ENCODE measurements around the gene ZNF184.

The ZNF184 gene

DNA sequence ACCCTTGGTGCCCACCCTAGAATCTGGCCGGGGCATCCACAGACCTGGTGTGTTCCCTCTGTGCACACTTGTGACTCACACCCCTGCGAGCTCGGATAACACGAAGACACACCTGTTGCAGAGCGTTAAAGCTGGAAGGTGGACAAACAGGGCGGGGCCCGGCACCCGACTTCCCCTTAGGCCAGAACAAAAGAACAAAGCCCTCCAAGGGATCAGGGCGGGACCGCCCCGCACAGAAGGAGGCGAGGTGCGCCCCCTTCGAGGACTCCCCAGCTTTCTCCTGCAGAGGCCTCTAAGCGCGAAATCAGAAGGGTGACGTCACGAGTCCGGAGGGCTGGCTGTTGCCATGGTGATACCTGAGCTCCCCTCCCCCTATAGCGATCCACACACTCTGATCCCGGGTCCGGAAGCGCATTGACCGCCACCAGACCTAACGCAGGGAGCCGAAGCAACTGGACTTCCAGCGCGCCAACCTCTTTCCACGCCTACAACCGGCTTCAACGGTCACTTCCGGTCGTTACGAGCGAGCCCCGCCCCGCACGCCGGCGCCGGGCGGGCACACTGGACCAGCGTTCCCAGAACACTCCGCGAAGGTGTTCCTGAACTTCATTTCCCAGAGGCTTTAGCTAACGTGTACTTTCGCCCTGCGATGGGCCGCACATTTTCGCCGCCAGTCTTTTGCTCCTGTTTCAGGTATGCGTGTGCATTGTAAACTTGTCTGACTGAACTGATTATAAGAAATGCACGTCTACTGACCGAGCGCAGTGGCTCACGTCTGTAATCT, at the start of gene ZNF184:
Gene ZNF184, minus strand, starts transcription at position 489 of the 784 bp plus-strand sequence. CDS start 811 bp downstream, outside the sequence.
- peak; percentile 80 for DNase-seq

DNA sequence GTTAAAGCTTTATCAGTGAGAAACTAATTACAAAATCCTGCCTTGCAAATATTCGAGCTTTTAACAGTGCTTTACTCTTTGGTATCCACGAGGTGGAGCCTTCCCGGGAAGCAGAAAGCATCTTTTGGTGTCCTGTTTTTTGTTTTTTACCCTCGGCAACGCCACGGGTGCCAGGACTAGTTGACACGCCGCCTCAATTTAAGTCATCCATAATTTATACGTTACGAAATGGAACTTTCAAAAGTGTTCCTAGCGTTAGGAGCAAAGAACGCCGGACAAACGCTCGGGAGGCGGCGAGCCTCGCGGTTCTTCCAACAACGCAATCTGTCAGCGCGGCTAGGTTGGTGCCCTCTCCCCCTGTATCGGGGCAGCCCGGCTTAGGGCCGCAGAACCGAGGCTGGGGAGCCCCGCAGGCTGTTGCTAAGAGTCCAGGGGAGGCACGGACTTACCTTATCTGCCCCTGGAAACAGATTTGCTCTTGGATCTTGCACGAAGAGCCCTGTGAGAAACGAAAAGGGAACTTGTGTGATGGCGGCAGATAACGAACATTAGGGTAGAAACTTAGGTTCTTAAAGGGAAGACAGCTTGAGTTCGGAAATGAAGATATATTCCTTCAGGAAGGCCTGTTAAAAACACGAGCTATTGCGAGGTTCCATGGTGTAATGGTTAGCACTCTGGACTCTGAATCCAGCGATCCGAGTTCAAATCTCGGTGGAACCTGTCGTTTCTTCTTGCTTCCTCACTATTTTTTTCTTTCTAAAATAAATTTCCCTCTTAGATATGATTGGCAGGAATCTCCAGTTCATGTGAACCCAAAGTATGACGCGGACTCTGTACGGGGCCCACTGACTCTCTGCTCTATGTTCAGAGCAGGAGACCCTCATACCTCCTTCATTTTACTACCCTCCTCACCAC, 46.2 kb upstream of the ZNF184 start:
- peak; percentile 55 for DNase-seq

DNA sequence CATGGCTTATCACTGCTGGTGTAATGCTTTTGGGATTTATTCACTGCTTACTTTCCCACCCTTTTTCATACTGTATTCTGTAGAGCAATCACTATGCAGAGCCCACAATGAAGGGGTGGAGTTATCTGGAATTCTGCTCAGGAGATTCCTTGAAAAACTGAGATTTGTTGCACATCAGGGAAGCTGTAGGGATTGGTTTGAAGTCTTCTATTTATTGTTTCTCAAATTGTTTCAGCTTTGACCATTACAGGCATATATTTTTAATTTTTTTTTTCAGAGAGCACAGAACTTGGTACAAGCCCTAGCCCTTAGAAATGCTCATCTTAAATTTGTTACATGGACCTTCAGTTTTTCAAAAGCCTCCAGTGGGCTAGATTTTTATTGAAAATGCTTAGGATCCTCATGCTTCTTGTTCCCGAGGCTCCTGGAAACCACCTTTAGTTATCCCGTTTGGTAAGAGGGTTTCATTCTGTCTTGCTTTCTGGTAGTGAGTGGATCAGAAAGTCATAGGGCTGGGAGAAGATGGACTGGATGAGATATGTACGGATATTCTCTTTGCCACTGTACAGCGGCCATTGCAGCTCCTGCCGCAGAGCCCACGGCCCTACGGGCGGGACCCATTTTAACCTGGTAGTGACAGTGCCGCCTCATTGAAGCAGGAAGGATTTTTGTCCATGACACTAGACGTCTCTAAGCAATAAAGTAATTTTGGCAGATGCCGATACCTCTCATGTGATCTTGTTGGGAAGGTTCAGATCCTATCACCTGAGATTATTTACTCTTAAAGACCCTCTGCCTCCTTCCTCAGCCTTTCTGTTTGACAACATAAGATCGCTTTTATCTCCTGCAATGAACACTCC, 45.3 kb upstream of the ZNF184 start:
- DNase-seq, result no peak

DNA sequence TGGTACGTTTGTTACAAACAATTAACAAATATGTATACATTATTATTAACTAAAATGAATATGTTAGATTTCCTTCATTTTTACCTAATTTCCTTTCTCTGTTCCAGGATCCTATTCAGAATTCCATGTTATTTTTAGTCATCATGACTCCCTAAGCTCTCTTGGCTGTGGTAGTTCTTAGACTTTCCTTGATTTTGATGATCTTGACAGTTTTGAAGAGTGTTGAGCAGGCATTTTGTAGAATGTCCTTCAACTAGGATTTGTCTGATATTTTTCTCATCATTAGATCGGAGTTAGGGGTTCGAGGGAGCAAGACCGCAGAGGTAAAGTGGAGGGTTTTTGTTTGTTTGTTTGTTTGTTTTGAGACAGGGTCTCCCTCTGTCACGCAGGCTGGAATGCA, 44.3 kb upstream of the ZNF184 start:
- no peak for DNase-seq

DNA sequence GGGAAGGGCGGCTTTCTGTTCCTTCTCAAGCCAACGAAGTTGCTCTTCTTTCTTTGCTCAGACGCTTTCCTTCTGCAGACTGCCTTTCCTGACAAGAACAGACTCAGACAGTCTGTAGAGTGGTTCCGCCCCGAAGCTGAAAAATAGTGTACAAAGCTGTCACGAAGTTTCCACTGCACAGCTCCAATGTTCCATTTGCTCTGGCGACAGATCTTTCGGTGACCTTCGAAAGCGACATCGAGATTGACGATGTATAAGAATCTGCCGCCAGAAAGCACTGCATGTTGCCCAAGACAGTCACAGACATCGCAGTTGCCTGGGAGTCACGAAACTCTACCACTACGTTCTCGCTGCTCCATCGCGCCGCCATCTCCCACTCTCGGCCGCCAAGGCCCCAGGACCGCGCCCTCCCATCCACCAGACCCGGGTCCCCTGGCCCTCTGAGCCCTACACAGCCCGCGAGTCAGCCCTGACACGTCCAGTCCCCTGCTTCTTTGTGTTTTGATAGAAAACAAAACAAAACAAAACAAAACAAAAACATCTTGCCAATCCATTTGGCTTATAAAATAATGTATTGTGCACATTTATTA, 42.1 kb upstream of the ZNF184 start:
- no peak for DNase-seq

DNA sequence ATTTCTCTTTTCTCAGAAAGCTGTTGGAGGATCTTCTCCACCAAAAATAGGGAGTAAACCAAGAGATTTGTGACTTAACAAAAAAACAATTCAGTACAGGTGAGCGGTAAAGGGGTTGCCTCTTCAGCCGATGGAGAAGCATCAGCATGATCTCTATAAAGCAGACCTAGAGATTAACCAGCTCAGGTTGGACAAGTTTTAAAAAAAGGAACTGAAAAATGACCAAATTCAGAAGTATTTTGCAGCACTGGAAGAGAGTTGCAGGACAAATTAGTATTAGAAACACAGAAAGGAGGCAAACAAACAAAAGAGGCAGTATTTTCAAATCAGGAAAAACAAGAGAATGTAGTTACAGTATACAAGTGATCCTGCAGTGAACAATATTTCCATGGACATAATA, 39.6 kb upstream of the ZNF184 start:
- no peak for DNase-seq

DNA sequence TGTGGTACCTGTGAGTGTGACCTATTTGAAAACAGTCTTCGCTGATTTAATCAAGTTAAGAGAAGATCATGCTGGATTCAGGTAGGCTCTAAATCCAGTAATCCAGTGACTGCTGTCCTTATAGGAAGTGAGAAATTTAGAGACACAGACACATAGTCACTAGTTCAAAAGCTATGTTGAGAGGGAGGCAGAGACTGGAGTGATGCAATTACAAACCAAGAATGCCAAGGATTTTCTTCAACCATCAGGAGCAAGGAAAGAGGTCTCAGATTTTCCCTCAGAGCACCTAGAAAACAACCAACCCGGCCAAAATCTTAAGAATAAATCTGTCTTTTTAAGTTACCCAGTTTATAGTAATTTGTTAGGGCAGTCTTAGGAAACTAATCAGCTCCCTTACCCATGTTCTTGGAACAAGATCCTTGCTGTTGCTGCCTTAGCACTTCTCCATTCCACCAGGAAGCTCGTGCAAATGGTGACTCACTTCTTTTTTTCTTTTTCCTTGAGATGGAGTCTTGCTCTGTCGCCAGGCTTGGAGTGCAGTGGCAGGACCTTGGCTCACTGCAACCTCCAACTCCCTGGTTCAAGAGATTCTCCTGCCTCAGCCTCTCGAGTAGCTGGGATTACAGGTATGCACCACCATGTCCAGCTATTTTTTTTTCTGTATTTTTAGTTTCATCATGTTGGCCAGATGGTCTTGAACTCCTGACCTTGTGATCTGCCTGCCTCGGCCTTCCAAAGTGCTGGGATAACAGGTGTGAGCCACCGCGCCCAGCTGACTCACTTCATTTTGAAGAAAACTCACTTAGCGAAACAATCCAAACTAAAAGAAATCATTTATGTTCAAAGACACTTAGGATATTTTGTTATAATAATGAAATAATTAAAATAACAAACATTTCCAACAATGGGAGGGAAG, 34.4 kb upstream of the ZNF184 start:
- DNase-seq, result no peak

DNA sequence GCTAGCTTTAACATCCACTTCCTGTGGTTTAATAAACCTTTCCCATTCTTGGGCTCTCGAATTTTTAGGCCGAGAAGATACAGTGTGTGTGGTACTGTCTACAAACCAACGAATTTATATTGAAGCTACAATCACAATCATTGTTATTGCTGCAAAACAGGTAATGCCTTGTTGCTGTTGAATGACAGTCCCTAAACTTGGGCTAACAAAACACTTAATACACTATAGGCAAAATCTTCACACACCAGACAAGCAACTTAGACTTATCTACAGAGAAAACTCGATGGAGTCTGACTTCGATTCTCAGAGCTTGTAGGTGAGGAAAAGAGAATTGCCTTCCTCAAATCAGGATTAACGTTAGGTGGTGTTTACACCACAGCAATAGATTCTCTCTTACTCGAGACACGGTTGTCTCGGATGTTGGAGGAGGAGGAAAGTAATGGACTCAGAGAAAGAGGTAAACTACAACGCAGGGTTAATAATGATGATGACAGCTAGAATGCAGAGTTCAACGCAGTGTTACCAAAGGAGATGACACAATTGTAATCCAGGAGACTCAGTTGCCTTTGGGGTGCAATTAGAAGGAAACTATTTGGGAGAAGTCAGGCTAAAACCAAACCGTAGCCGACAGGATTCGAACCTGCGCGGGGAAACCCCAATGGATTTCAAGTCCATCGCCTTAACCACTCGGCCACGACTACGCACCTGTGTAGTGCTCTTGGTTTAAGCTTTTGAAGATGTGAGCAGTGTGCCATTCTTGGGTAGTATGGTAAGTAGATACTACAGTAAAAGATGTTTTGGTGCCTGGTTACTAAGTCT, 32.5 kb upstream of the ZNF184 start:
- peak; percentile 23 for DNase-seq

DNA sequence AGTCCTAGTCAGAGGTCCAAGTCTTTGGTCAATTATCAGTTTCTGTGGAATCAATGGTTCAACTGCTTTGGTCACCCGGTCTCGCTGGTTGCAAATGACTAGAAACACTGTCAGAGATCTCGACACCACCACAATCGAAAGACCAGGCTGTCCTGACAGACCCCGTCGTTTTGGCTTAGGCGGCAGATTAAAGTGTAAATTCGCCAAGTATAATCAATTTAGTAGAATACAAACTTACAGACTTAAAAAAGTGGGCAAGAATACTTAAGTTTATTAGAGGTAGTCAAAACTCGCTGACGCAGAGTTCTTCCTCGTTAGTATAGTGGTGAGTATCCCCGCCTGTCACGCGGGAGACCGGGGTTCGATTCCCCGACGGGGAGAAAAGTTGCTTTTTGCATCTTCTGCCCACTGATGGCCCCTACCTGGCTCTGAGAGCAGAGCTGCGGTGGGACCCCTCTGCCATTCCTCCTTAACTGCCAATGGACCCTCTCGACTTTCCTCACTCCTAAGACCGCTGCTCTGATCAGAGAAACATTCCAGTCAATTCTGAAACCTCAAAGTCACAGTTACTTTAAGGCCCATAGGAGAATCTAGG, 30.6 kb upstream of the ZNF184 start:
- DNase-seq, result peak; percentile 79

DNA sequence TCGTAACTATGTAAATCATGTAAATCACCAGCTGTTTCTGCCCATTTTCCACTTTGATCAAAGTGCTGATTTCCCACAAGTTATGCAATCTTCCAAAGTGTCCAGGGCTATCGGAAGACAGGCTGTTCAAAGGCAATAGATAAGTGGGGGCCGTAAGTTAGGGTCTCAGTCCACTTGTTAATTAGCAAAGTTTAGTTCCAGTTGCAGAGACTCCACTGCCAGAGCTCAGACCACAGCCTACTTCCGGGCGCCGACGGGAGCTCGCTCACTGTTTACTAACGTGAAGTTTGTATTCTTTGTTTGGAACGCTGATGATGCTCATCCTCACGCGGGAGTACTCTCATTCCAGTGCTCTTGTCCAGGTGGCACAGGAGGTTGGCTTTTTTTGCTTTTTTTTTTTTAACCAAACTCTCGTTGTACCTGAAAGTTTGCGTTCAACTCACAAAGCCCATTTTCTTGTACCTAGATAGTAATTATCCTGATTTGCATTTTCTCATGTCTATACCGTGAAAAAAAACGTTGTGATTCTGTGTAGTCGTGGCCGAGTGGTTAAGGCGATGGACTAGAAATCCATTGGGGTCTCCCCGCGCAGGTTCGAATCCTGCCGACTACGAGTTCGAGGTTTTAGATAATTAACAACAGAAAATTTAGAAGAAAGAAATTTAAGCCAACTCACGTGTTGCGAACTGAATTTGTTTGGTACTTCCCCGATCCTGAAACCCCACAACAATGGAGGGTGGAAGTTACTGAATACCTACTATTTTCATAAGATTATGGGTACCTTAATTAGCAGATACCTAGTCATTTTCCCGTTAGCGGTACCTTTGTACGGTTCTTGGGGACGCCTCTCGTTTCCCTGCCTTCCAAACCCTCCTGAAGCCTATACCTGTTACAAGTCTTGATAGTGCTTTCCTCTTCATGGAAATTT, 29.9 kb upstream of the ZNF184 start:
- peak; percentile 72 for DNase-seq

DNA sequence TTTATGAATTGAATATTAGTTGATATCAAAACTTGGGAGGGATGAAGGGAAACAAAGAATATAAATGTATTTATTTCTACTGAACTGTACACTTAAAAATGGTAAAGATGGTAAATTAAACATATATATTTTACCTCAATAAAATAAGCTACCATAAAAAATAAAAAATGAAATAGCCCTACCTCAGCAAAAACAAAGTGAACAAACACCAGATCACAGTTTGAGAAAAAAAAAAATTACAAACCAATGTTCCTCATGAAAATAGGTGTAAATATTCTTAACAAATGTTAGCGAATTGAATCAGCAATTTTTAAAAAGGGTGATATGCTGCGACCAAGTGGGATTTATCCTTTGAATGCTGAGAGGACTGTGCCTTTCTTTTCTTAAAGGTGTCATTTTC, 28.3 kb upstream of the ZNF184 start:
- DNase-seq, result no peak

DNA sequence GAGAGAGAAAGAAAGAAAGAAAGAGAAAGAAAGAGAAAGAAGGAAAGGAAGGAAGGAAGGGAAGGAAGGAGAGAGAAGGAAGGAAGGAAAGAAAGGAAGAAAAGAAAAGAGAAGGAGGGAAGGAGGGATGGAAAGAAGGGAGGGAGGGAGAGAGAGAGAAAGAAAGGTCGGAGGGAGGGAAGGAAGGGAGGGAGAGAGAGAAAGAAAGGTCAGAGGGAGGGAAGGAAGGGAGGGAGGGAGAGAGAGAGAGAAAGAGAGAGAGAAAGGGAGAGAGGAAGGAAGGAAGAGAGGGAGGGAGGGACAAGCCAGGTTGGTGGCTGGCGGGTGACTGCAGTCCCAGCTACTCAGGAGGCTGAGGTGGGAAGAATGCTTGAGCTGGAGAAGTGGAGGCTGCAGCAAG, 27.3 kb upstream of the ZNF184 start:
- DNase-seq, result no peak

DNA sequence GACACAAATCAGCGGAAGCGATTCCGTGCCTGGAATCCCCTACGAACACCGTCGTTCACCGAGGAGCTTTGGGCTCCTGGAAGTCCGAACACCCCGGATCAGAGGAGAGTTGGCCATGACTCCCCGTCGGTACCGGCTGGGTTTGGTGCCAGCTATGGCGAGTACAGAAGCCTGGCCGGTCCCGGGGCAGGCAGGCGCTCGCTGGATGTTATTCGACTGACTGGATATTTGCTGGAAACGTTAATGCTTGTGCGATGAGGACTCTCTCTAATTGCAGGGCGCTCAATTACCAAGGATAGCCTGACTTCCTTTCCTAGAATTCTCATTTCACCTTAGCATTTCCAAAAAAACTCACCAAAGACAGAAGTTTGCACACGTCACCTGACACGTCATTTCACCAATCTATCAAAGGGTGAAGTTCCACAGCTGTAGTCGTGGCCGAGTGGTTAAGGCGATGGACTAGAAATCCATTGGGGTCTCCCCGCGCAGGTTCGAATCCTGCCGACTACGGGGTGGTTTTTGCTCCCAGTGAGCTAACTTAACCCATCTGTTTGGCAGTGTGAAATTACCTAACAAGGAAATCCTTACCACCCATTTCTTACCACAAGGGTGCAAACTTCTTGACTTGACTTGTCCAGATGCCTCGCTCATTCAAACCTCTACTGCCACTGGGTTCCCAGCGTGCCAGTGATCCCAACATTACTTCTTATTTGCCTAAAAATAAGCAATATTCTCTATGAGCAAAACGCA, 22.7 kb upstream of the ZNF184 start:
- no peak for DNase-seq

DNA sequence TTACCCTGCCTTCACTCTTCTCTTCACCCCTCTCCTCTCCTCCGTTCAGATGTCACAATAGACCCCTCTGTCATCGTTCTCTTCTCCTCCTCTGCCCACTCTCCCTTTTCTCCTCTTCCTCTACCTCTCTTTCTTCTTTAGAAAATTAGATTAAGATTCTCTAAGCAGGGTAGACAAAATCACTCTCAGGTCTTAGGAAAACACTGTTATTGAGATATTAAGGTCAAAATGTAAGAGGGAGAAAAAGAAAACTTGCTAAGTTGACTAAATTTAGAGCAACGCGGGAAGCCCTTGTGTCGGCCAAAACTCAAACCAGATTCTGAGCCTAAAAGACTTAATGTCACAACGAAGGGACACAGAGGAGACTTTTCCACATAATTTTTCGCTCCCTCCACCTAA, 22.1 kb upstream of the ZNF184 start:
- DNase-seq, result no peak

DNA sequence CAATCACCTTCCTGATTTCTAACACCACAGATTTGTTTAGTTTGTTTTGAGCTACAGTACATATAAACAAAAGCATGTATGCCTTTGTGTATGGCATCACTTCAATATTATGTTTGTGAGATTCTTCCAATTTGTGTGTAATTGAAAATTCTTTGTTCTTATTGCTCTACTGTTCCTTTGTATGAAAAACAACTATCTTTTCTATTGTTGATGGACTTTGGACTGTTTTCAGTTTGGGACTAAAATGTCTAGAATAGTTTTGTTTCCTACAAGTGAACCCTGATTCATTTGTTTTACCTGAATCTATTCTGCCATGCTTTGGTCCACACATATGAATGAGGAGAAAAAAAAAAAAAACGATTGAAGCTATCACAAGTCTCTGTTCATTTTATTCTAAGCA, 21.2 kb upstream of the ZNF184 start:
- no peak for DNase-seq

DNA sequence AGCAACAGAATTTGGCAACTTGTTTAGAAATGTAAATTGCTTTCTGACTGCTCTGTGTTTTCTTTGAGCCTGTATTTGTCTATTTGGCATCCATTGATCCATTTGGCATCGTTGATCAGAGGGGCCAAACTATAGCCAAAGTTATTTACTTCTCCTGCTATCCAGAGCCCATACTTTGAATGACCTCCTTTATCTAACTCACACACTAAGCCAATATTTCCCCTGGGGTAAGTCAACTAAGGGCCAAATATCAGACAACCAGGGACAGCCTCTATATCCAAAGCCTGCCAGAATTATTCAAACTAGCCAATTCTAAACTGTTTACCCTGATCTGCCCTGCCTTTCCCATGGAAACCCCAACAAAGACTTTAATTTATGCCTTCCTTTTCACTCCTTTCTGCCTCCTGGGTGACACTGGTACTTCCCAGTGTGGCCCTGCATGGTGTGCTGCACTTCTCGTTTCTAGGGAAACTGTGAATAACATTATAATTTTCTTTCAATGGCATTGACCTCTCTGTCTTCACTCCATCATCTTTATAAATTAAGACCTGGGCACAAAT, 19.8 kb upstream of the ZNF184 start:
- DNase-seq, result no peak

DNA sequence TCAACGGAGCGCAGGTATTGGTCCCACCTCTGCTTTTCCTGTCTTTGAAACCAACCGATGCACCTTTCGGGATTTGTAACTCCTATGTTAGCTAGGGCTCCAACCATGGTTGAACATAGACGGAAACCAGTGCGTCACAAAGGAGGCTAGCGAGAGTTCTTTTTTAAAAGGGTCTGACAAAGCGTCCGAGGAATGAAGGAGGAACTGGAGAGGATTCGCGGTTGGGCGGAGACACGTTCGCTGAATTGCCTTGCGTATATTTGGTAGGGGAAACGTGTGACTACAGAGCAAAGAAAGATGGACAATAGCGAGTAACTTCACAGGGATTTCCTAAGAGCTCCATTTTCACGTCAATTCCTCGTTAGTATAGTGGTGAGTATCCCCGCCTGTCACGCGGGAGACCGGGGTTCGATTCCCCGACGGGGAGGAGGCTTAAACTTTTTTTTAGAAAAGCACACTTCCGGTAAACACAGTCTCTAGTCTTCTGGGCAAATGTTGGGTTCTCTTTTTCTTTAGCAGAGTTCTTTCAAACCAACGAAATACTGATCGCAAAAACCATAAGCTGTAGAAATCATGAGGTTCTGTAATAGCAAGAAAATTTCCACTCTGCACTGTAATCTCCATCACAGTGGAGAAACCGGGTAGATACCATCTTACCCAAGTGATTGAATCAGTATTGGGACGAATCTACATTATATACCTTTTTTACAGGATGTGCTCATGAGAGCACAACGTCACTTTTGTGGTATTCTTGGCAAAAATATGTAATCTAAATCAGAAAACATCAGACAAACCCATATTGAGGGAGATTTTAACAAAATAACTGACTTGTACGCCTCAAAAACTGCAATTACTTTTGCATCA, 6.6 kb upstream of the ZNF184 start:
- DNase-seq, result peak; percentile 84

All from activated CD8-positive, alpha-beta memory T cell treated with anti-CD3 and anti-CD28 coated beads, Interleukin-2, amount 50 U/mL, for 4 hours (primary cell).